ENCODE data around the gene ZNF653.

The ZNF653 gene

DNA sequence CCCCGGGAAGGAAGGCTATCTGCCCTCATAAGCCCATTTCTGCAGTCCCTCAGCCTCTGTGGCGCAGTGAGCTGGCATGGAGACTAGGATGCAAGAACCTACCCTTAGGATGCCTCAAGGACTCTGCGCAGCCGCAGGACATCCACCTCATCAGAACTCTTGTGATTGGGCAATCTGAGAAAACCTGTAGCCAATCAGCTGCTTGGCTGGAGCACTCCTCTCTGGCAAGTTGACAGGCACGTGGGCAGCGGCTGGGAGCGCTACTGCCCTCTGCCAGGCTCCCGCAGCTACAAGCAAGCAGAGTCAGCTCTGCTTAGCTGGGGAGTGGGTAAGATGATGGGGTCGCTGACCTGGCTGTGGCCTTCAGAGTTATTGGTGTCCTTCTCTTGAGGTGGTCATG, 24.8 kb upstream of the ZNF653 start:
- Histone ChIP-seq H3K9me2 (replicated peaks; ENCODE audit: low read depth, low read length) (no peaks in the 10 kb centered on the region), H3K36me3 (ENCODE audit: insufficient read depth, low read length) (no peaks in the 10 kb centered on the region), H3K79me2 (ENCODE audit: insufficient read depth, low read length) (peaks cover 11% of the 10 kb centered on the region; the same call in 1 of the 2 replicates), H3K4me1 (ENCODE audit: insufficient read depth, low read length, poor library complexity, severe bottlenecking) (peaks cover 6% of the 10 kb centered on the region), H4K20me1 (ENCODE audit: insufficient read depth, low read length, poor library complexity, severe bottlenecking) (peaks cover 3% of the 10 kb centered on the region), H3K27me3 (ENCODE audit: insufficient read depth, low read length, poor library complexity, severe bottlenecking) (no peaks in the 10 kb centered on the region), H3K4me3 (ENCODE audit: low read length, poor library complexity, severe bottlenecking) (no peak overlapping the region), H3K4me2 (ENCODE audit: low read depth, low read length, poor library complexity, severe bottlenecking) (no peak overlapping the region), H3K9ac (ENCODE audit: low read depth, low read length, poor library complexity, severe bottlenecking) (no peak overlapping the region), H3K9me3 (ENCODE audit: insufficient read depth, low read depth, low read length) (no peaks in the 10 kb centered on the region), H2AFZ (ENCODE audit: low read length) (no peak overlapping the region), H3F3A (ENCODE audit: low read depth) (no peaks in the 10 kb centered on the region)
- no peak for TF ChIP-seq EZH2phosphoT487 (IDR thresholded peaks at IDR 0.05; ENCODE audit: borderline replicate concordance)
- TF ChIP-seq, protein P1, sequence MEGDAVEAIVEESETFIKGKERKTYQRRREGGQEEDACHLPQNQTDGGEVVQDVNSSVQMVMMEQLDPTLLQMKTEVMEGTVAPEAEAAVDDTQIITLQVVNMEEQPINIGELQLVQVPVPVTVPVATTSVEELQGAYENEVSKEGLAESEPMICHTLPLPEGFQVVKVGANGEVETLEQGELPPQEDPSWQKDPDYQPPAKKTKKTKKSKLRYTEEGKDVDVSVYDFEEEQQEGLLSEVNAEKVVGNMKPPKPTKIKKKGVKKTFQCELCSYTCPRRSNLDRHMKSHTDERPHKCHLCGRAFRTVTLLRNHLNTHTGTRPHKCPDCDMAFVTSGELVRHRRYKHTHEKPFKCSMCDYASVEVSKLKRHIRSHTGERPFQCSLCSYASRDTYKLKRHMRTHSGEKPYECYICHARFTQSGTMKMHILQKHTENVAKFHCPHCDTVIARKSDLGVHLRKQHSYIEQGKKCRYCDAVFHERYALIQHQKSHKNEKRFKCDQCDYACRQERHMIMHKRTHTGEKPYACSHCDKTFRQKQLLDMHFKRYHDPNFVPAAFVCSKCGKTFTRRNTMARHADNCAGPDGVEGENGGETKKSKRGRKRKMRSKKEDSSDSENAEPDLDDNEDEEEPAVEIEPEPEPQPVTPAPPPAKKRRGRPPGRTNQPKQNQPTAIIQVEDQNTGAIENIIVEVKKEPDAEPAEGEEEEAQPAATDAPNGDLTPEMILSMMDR (conservative IDR thresholded peaks at IDR 0.05; ENCODE audit: low read length), result peak; percentile 44

DNA sequence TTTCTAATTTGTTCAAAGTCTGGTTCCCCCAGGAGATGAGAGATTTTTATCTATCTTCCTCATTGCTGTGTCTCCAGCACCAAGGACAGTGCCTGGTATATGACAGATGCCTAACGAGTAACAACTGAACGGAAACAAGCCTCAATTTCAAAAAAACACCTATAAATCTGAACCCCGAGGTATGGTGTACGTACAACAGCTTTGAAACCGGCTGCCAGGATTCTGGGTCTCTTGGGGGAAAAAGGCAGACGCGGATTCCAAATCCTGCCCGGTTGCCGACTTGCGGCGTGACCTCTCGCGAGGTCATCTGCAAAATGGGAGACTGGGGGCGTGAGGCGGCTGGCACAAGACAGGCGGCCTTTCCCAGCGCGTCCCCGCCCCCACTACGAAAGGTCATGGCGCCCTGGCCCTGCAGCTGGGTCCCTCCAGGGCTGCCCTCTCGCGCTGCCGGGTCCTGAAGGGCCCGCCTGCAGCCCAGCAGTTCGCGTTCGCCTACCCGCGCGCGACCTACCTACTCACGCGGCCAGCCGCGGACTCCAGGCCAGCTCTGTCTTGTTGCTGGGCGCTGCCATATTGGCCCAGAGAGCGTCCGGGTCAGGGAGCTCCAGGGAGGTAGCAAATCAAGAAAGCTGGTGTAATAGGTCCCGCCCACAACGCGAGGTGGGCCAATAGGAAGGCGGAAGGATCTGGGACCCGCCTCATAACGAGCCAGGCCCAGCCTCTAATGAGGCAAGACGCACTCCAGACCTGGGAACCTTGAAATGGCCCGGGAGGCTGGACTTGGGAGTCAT, 23.1 kb upstream of the ZNF653 start, which contains the start of gene ECSIT:
Gene ECSIT, minus strand, starts transcription at position 584 of the 791 bp plus-strand sequence. CDS start 9,964 bp downstream, outside the sequence.
- peaks cover 11% of the 10 kb centered on the region; the same call in 1 of the 2 replicates for H3K79me2 ChIP-seq (ENCODE audit: insufficient read depth, low read length)
- no peak for TF ChIP-seq EZH2phosphoT487 (IDR thresholded peaks at IDR 0.05; ENCODE audit: borderline replicate concordance)
- TF ChIP-seq, protein P1 (conservative IDR thresholded peaks at IDR 0.05; ENCODE audit: low read length), result no peak
- peaks cover 3% of the 10 kb centered on the region for H4K20me1 ChIP-seq (ENCODE audit: insufficient read depth, low read length, poor library complexity, severe bottlenecking)
- H2AFZ ChIP-seq (ENCODE audit: low read length), result peak within 1 kb of the TSS; percentile 91
- peak within 1 kb of the TSS; percentile 92 for H3K4me2 ChIP-seq (ENCODE audit: low read depth, low read length, poor library complexity, severe bottlenecking)
- no peaks in the 10 kb centered on the region for H3K36me3 ChIP-seq (ENCODE audit: insufficient read depth, low read length)
- no peaks in the 10 kb centered on the region for H3F3A ChIP-seq (ENCODE audit: low read depth)
- H3K9me3 ChIP-seq (ENCODE audit: insufficient read depth, low read depth, low read length), result no peaks in the 10 kb centered on the region
- H3K9me2 ChIP-seq (replicated peaks; ENCODE audit: low read depth, low read length), result no peaks in the 10 kb centered on the region
- H3K4me3 ChIP-seq (ENCODE audit: low read length, poor library complexity, severe bottlenecking), result peak within 1 kb of the TSS; percentile 83
- peak within 1 kb of the TSS; percentile 53 for H3K9ac ChIP-seq (ENCODE audit: low read depth, low read length, poor library complexity, severe bottlenecking)
- H3K27me3 ChIP-seq (ENCODE audit: insufficient read depth, low read length, poor library complexity, severe bottlenecking), result no peaks in the 10 kb centered on the region
- H3K4me1 ChIP-seq (ENCODE audit: insufficient read depth, low read length, poor library complexity, severe bottlenecking), result peaks cover 6% of the 10 kb centered on the region

DNA sequence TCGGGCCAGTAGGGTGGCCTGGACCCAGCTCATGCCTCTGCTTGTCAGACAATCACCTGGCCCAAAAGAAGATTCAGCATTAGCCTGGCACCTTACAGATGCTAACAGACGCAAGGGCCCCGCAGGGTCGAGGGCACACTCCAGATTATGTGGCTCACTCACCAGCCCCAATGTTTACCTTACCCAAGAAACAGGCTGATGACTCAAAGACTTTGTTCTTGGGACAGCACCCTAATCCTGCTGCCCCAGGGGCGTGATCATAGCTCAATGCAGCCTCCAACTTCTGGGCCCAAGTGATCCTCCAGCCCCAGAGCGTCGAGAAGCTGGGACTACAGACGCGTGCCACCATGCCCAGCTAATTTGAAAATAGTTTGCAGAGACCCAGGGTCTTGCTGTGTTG, 13.5 kb upstream of the ZNF653 start:
- Histone ChIP-seq H3K27me3 (ENCODE audit: insufficient read depth, low read length, poor library complexity, severe bottlenecking) (no peaks in the 10 kb centered on the region), H3K9me3 (ENCODE audit: insufficient read depth, low read depth, low read length) (no peaks in the 10 kb centered on the region), H3K79me2 (ENCODE audit: insufficient read depth, low read length) (no peaks in the 10 kb centered on the region), H3K4me3 (ENCODE audit: low read length, poor library complexity, severe bottlenecking) (no peak overlapping the region), H3K9me2 (replicated peaks; ENCODE audit: low read depth, low read length) (no peaks in the 10 kb centered on the region), H4K20me1 (ENCODE audit: insufficient read depth, low read length, poor library complexity, severe bottlenecking) (no peaks in the 10 kb centered on the region), H3K9ac (ENCODE audit: low read depth, low read length, poor library complexity, severe bottlenecking) (no peak overlapping the region), H3K4me1 (ENCODE audit: insufficient read depth, low read length, poor library complexity, severe bottlenecking) (no peaks in the 10 kb centered on the region), H3K36me3 (ENCODE audit: insufficient read depth, low read length) (no peaks in the 10 kb centered on the region), H3F3A (ENCODE audit: low read depth) (no peaks in the 10 kb centered on the region), H3K4me2 (ENCODE audit: low read depth, low read length, poor library complexity, severe bottlenecking) (no peak overlapping the region), H2AFZ (ENCODE audit: low read length) (no peak overlapping the region)
- TF ChIP-seq EZH2phosphoT487 (IDR thresholded peaks at IDR 0.05; ENCODE audit: borderline replicate concordance), result no peak
- TF ChIP-seq, protein P1 (conservative IDR thresholded peaks at IDR 0.05; ENCODE audit: low read length), result no peak

All from Loucy (cell line).